Stimulated activated CD4-positive, alpha-beta T cell treated with anti-CD3 and anti-CD28 coated beads, Interleukin-12 subunit alpha, Interleukin-12 subunit beta, amount 100 ng/mL, for 48 hours (primary cell): Measurements from ENCODE around the gene ROR1.

Experiments
- DNase-seq, 3 donors: peaks; one replicate each; pipeline ENCODE4 v3.0.0-alpha.2; 2020; ENCODE audit warnings: low read depth in 2 of 3, low spot score in 1 of 3

ROR1 gene

GRCh38 chr1:64004451-64005025 lies 230.7 kb downstream of the ROR1 start:
- DNase-seq: no peak

- no peak for DNase-seq
Measured at GRCh38 chr1:64005801-64006200, 232.0 kb downstream of the ROR1 start.

GRCh38 chr1:64006276-64007051 lies 232.6 kb downstream of the ROR1 start:
- DNase-seq: no peak

- no peak for DNase-seq
Measured at GRCh38 chr1:64010316-64010715, 236.5 kb downstream of the ROR1 start.

- no peak for DNase-seq
Measured at GRCh38 chr1:64013395-64013794, 239.6 kb downstream of the ROR1 start.

GRCh38 chr1:64019818-64020217 lies 246.0 kb downstream of the ROR1 start:
- DNase-seq: no peak

GRCh38 chr1:64021066-64021465 lies 247.2 kb downstream of the ROR1 start:
- no peak for DNase-seq

- no peak for DNase-seq
Measured at GRCh38 chr1:64025051-64025450, 251.2 kb downstream of the ROR1 start.

- no peak for DNase-seq
Measured at GRCh38 chr1:64029037-64029436, 255.2 kb downstream of the ROR1 start.

GRCh38 chr1:64030411-64030810 lies 256.6 kb downstream of the ROR1 start:
- no peak for DNase-seq

GRCh38 chr1:64031236-64031635 lies 257.4 kb downstream of the ROR1 start:
- DNase-seq: no peak

- no peak for DNase-seq
Measured at GRCh38 chr1:64033667-64034220, 259.9 kb downstream of the ROR1 start.

GRCh38 chr1:64036549-64036948 lies 262.7 kb downstream of the ROR1 start:
- no peak for DNase-seq

- no peak for DNase-seq
Measured at GRCh38 chr1:64038119-64038518, 264.3 kb downstream of the ROR1 start.

GRCh38 chr1:64038965-64039364 lies 265.1 kb downstream of the ROR1 start:
- no peak for DNase-seq

- DNase-seq: no peak
Measured at GRCh38 chr1:64039390-64039926, 265.6 kb downstream of the ROR1 start.

- DNase-seq: no peak
Measured at GRCh38 chr1:64041371-64042131, 267.7 kb downstream of the ROR1 start.

- DNase-seq: no peak
Measured at GRCh38 chr1:64042331-64043100, 268.7 kb downstream of the ROR1 start.

- no peak for DNase-seq
Measured at GRCh38 chr1:64043288-64043687, 269.5 kb downstream of the ROR1 start.

GRCh38 chr1:64043976-64044375 lies 270.2 kb downstream of the ROR1 start:
- no peak for DNase-seq

GRCh38 chr1:64046243-64046642 lies 272.4 kb downstream of the ROR1 start:
- DNase-seq: no peak
